IMR-90 (cell line): ENCODE measurements around the gene NFE2. TPM values are rescaled to one million over a fixed set of nuclear protein-coding genes. Genes with fewer than 3 reads are reported as not detected.
A peak's percentile ranks its signal among the peaks of the same experiment; 100 is the strongest.

Source experiments
- ATAC-seq: fragments of 200-7000 bp; cut with Tn5 transposase; 2 replicates; pipeline ENCODE4 v1.9.1; 2020; ENCODE audit warnings: low read depth, mild to moderate bottlenecking, moderate library complexity
- BruUV-seq: library from RNA; stranded (reverse); fragments of 400-500 nt; replicated peaks from 2 replicates; lab custom pipeline; 2021; lab: Mats Ljungman, UMichigan
- CTCF ChIA-PET: fragments of 300-600 bp; formaldehyde crosslinking; extraction: SDS; loops from one replicate; lab custom pipeline; 2021; ENCODE audit warnings: antibody characterized with exemption; lab: Yijun Ruan, JAX
- POLR2A ChIA-PET: fragments of 300-600 bp; sonication (Branson Sonifier 250); formaldehyde crosslinking; loops from one replicate; lab custom pipeline; 2022; ENCODE audit warnings: antibody characterized with exemption; ENCODE audit not compliant: unreplicated experiment; lab: Charles Lee
- DNase-seq: peaks from one replicate; pipeline ENCODE4 v3.0.0; 2013
- H2AFZ ChIP-seq: replicated peaks from 2 replicates; pipeline ENCODE3; 2013; ENCODE audit warnings: low read length, mild to moderate bottlenecking; ENCODE audit not compliant: poor library complexity
- H2AK5ac ChIP-seq: 2 replicates; pipeline ENCODE4 v1.6.1; 2013; ENCODE audit warnings: low read depth, low read length, inconsistent platforms
- H2AK9ac ChIP-seq: replicated peaks from 2 replicates; pipeline ENCODE3; 2013; ENCODE audit warnings: mild to moderate bottlenecking, low read depth, low read length, moderate library complexity; ENCODE audit not compliant: poor library complexity
- H2BK120ac ChIP-seq: 2 replicates; pipeline ENCODE4 v1.6.1; 2013; ENCODE audit warnings: low read depth, low read length, inconsistent platforms
- H2BK15ac ChIP-seq: 3 replicates; pipeline ENCODE4 v1.6.1; 2013; ENCODE audit warnings: low read depth, low read length, inconsistent platforms
- H2BK20ac ChIP-seq: 2 replicates; pipeline ENCODE4 v1.6.1; 2013; ENCODE audit warnings: low read depth, mild to moderate bottlenecking, inconsistent platforms, low read length, moderate library complexity
- H2BK5ac ChIP-seq: 2 replicates; pipeline ENCODE4 v1.6.1; 2013; ENCODE audit warnings: mild to moderate bottlenecking, low read depth, low read length, inconsistent platforms; ENCODE audit not compliant: poor library complexity, severe bottlenecking
- H3K14ac ChIP-seq: replicated peaks from 2 replicates; pipeline ENCODE4 v1.6.1; 2013; ENCODE audit warnings: low read depth, low read length, inconsistent platforms
- H3K18ac ChIP-seq: 2 replicates; pipeline ENCODE4 v1.6.1; 2013; ENCODE audit warnings: low read depth, low read length, control low read depth
- H3K23ac ChIP-seq: 2 replicates; pipeline ENCODE4 v1.6.1; 2013; ENCODE audit warnings: low read depth, low read length, inconsistent platforms
- H3K27ac ChIP-seq: 2 replicates; pipeline ENCODE4 v1.5.1; 2013; ENCODE audit warnings: mild to moderate bottlenecking, control low read depth, low read length; ENCODE audit not compliant: insufficient read depth
- H3K27me3 ChIP-seq: 2 replicates; pipeline ENCODE4 v1.6.1; 2013; ENCODE audit warnings: low read length; ENCODE audit not compliant: control insufficient read depth, insufficient read depth
- H3K36me3 ChIP-seq: 2 replicates; pipeline ENCODE4 v1.6.1; 2013; ENCODE audit warnings: low read length, mixed read lengths; ENCODE audit not compliant: control insufficient read depth, insufficient read depth
- H3K4ac ChIP-seq: 2 replicates; pipeline ENCODE4 v1.6.1; 2013; ENCODE audit warnings: low read depth, low read length, inconsistent platforms
- H3K4me1 ChIP-seq: 2 replicates; pipeline ENCODE4 v1.6.1; 2013; ENCODE audit warnings: low read length, mixed read lengths; ENCODE audit not compliant: control insufficient read depth, insufficient read depth
- H3K4me2 ChIP-seq: 2 replicates; pipeline ENCODE4 v1.6.1; 2013; ENCODE audit warnings: low read depth, mild to moderate bottlenecking, control low read depth, low read length, moderate library complexity
- H3K4me3 ChIP-seq: 2 replicates; pipeline ENCODE4 v1.5.1; 2013; ENCODE audit warnings: low read depth, mild to moderate bottlenecking, control low read depth, low read length, moderate library complexity; ENCODE audit not compliant: insufficient read depth
- H3K56ac ChIP-seq: 2 replicates; pipeline ENCODE4 v1.6.1; 2013; ENCODE audit warnings: low read length, inconsistent platforms; ENCODE audit not compliant: insufficient read depth; ENCODE audit errors: extremely low read depth
- H3K79me1 ChIP-seq, 2 experiments: 2 replicates each; pipeline ENCODE4 v1.6.1; 2013; ENCODE audit warnings: low read length in 2 of 2, inconsistent platforms in 1 of 2, low read depth in 1 of 2
- H3K9ac ChIP-seq: 2 replicates; pipeline ENCODE4 v1.6.1; 2013; ENCODE audit warnings: low read depth, low read length, control low read depth
- H3K9me1 ChIP-seq: 2 replicates; pipeline ENCODE4 v1.6.1; 2013; ENCODE audit warnings: low read length, inconsistent platforms; ENCODE audit not compliant: insufficient read depth
- H3K9me3 ChIP-seq: 2 replicates; pipeline ENCODE4 v1.6.1; 2013; ENCODE audit warnings: low read length; ENCODE audit not compliant: control insufficient read depth, insufficient read depth
- H4K20me1 ChIP-seq: 2 replicates; pipeline ENCODE4 v1.6.1; 2013; ENCODE audit warnings: low read length, inconsistent platforms; ENCODE audit not compliant: insufficient read depth
- H4K5ac ChIP-seq: 2 replicates; pipeline ENCODE4 v1.6.1; 2013; ENCODE audit warnings: mild to moderate bottlenecking, low read depth, low read length, control low read depth
- H4K8ac ChIP-seq, 2 experiments: 2 replicates each; pipeline ENCODE4 v1.6.1; 2013; ENCODE audit warnings: low read depth in 2 of 2, low read length in 2 of 2, control low read depth in 1 of 2, inconsistent platforms in 1 of 2
- H4K91ac ChIP-seq: 2 replicates; pipeline ENCODE4 v1.6.1; 2013; ENCODE audit warnings: low read depth, low read length, inconsistent platforms; ENCODE audit not compliant: insufficient read depth
- BHLHE40 ChIP-seq: fragments of 150-350 bp; IDR thresholded peaks from 2 replicates; pipeline ENCODE4 v1.6.1; 2016; ENCODE audit warnings: mild to moderate bottlenecking, low read depth, low read length
- NFE2L2 ChIP-seq: fragments of 150-350 bp; IDR thresholded peaks from 2 replicates; pipeline ENCODE4 v1.6.1; 2016; ENCODE audit warnings: low read depth, mild to moderate bottlenecking, low read length
- POLR2A ChIP-seq: IDR thresholded peaks from 2 replicates; pipeline ENCODE4 v1.6.1; 2012; ENCODE audit warnings: mild to moderate bottlenecking, low read depth, low read length
- RFX5 ChIP-seq: IDR thresholded peaks from 2 replicates; pipeline ENCODE4 v1.8.0; 2012; ENCODE audit warnings: low read depth, mild to moderate bottlenecking, low read length, moderate library complexity
- SMC3 ChIP-seq: fragments of 150-350 bp; IDR thresholded peaks from 2 replicates; pipeline ENCODE4 v1.6.1; 2016; ENCODE audit warnings: low read depth, mild to moderate bottlenecking, antibody characterized with exemption, low read length, moderate library complexity
- WGBS, 2 experiments: methylation state at CpG; one replicate each; pipeline versions ENCODE4 v1.1.5 to v1.1.7; 2013; ENCODE audit warnings: missing lambda C conversion rate in 2 of 2; ENCODE audit not compliant: insufficient read length in 1 of 2; ENCODE audit errors: extremely low coverage in 2 of 2; 5-methylcytosine and 5-hydroxymethylcytosine counted together
- dilution Hi-C: fragments of 300-500 bp; cut with HindIII; formaldehyde crosslinking; loops from one replicate; pipeline ENCODE4 v1.14.3; 2018; ENCODE audit warnings: low sequenced_read_pairs; ENCODE audit not compliant: unreplicated experiment
- in situ Hi-C: fragments of 300-500 bp; cut with MboI; formaldehyde crosslinking; loops from 3 replicates; pipeline ENCODE4 v1.14.3; 2019; ENCODE audit warnings: low sequenced_read_pairs, inconsistent platforms, mixed read lengths
- intact Hi-C: fragments of 100-400 bp; cut with micrococcal nuclease; formaldehyde crosslinking; loops from 2 replicates; pipeline ENCODE4 v1.10.0; 2022
- polyA plus RNA-seq, 3 experiments: library from polyadenylated mRNA; depleted of rRNA; stranded (reverse); fragments of >200 nt; gene quantifications; 2 replicates each; pipeline ENCODE4 v1.2.3, GENCODE V29; 2012; ENCODE audit warnings: low replicate concordance in 1 of 3
- total RNA-seq: library from RNA; depleted of rRNA; stranded (reverse); fragments of >200 nt; gene quantifications from 2 replicates; pipeline ENCODE4 v1.2.3, GENCODE V29; 2012

The NFE2 gene
- total and polyA plus RNA-seq, 2 of the 4 experiments (the other 2 are of a cell fraction): 0.18 to 0.32 TPM

DNA sequence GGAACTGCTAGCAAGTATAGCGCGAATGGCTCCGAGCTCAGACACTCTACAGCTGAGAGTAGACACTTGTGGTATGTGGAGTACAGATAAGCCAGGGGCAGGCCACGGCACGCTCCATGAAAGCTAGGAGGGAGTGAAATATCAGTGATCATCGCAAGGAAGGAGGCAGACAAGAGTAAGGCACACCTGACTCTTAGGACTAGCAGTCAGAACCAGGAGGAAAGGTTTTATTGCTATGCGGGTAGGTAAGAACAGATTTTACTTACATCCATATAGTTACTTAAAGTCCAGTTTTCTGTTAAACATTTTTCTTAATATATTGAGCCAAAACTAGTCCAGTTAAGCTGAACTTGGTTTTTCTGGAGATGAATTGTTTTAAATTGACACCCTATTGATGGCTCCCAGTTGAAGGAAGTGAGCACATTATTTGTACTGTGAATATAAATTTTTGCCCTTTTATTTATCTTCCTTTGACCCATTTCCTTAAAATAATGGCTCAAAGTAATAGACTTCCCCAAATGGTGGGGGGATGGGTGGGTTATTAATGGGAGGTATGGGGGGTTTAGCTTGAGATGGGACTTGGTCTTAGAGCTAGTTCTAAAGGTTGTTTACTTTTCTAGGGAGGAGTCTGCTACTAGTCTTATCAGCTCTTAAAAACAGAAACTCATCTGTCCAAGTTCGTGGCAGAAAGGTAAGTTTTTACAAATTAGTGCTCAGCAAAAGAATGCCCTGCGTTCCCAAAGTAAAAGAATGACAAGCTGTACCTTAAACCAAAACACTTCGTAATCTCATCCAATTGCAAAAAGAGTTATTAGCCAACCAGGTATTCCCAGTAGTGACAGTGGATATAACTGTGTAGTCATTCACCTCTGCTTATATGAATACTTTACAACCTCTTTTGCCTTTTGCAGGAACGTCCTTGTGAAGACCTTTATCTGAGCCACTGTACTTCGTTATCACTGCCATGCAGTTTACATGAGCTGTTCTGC, 14.5 kb downstream of the NFE2 start:
- H3K9me1 ChIP-seq: no peaks in the 10 kb centered on the region
- WGBS, 2 experiments: 69% methylated on average over 3 of the region's 12 CpGs; no CpG with 5 or more reads in 1 of the 2 experiments
- no peak for TF ChIP-seq RFX5
- TF ChIP-seq NFE2L2: no peak
- TF ChIP-seq BHLHE40: no peak
- no peak for TF ChIP-seq SMC3
- TF ChIP-seq POLR2A: peak; percentile 35
- ATAC-seq: no peak
- in situ Hi-C loops: no loop called here
- CTCF ChIA-PET: interaction anchor here (0.7 to 0.9 kb wide), 2 partner anchors 34 to 38 kb away, joined by 4 read pairs; partner anchors contain the start of gene COPZ1
- no peaks in the 10 kb centered on the region for H3K27me3 ChIP-seq
- BruUV-seq: no TSS peak
- H4K5ac ChIP-seq: no peak overlapping the region
- no peak overlapping the region for H2BK5ac ChIP-seq
- no peak overlapping the region for H3K4ac ChIP-seq
- POLR2A ChIA-PET: interaction anchor here (0.8 to 0.9 kb wide), 2 partner anchors 39 to 73 kb away, joined by 4 to 5 read pairs; partner anchors contain the start of gene COPZ1
- peaks cover 42% of the 10 kb centered on the region for H3K36me3 ChIP-seq
- H3K23ac ChIP-seq: peak overlapping the region; percentile 7; the same call in 1 of the 2 replicates
- H3K4me1 ChIP-seq: no peaks in the 10 kb centered on the region
- no peaks in the 10 kb centered on the region for H3K9me3 ChIP-seq
- H3K4me2 ChIP-seq: no peak overlapping the region; the same call in 1 of the 2 replicates
- H3K56ac ChIP-seq: no peak overlapping the region
- H2AK5ac ChIP-seq: no peak overlapping the region
- H3K14ac ChIP-seq: no peak overlapping the region
- no peak overlapping the region for H2AFZ ChIP-seq
- no peak overlapping the region for H2AK9ac ChIP-seq
- intact Hi-C loops: loop anchor here (5.0 kb wide), 1 partner anchor 34 kb away; no protein-coding TSS in a partner anchor
- dilution Hi-C loops: no loop called here
- no peak overlapping the region for H2BK20ac ChIP-seq
- peaks cover 12 to 29% of the 10 kb centered on the region in 2 experiments for H3K79me1 ChIP-seq
- H4K8ac ChIP-seq: no peak overlapping the region
- H4K91ac ChIP-seq: no peak overlapping the region
- peaks cover 78% of the 10 kb centered on the region for H4K20me1 ChIP-seq
- DNase-seq: no peak
- H2BK120ac ChIP-seq: no peak overlapping the region
- H3K27ac ChIP-seq: no peak overlapping the region
- H2BK15ac ChIP-seq: no peak overlapping the region
- no peak overlapping the region for H3K18ac ChIP-seq
- H3K4me3 ChIP-seq: no peak overlapping the region
- peak overlapping the region; percentile 55; the same call in 1 of the 2 replicates for H3K9ac ChIP-seq
